Adrenal gland (tissue), 5 donors: ENCODE measurements around the gene TRIM62.

Experiments used
- POLR2A ChIP-seq, 2 donors: fragments of 450-650 bp; IDR thresholded peaks; one replicate each; pipeline ENCODE4 v1.6.1; 2017; ENCODE audit warnings: antibody characterized with exemption in 2 of 2, mild to moderate bottlenecking in 2 of 2, moderate library complexity in 1 of 2
- TF ChIP-seq, protein P1 (sequence below), 6 experiments: fragments of 450-650 bp in 4 of 6; fragments of 200-600 bp in 2 of 6; sonication (generic) in 1 of 6; IDR thresholded peaks; 1 replicate in 5 of 6; 2 replicates in 1 of 6; pipeline versions ENCODE4 v1.5.1 to v1.8.0; 2016 to 2021; ENCODE audit warnings: antibody characterized with exemption in 6 of 6, mild to moderate bottlenecking in 2 of 6, moderate library complexity in 1 of 6
- donor health status: DM: no; HTN: no; CAD: no.

GRCh38 chr1:33171977-33172813 lies 9.6 kb downstream of the TRIM62 start:
- TF ChIP-seq, protein P1, sequence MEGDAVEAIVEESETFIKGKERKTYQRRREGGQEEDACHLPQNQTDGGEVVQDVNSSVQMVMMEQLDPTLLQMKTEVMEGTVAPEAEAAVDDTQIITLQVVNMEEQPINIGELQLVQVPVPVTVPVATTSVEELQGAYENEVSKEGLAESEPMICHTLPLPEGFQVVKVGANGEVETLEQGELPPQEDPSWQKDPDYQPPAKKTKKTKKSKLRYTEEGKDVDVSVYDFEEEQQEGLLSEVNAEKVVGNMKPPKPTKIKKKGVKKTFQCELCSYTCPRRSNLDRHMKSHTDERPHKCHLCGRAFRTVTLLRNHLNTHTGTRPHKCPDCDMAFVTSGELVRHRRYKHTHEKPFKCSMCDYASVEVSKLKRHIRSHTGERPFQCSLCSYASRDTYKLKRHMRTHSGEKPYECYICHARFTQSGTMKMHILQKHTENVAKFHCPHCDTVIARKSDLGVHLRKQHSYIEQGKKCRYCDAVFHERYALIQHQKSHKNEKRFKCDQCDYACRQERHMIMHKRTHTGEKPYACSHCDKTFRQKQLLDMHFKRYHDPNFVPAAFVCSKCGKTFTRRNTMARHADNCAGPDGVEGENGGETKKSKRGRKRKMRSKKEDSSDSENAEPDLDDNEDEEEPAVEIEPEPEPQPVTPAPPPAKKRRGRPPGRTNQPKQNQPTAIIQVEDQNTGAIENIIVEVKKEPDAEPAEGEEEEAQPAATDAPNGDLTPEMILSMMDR (IDR thresholded peaks at IDR 0.05), result no peak
- TF ChIP-seq POLR2A (IDR thresholded peaks at IDR 0.05), result no peak
